Astrocyte (in vitro differentiated cells and primary cell): Measurements from ENCODE around the gene RPS6KL1. TPM values are rescaled to one million over a fixed set of nuclear protein-coding genes. Genes with fewer than 3 reads are reported as not detected.
A peak's percentile ranks its signal among the peaks of the same experiment; 100 is the strongest.

Source experiments
- DNase-seq: peaks from one replicate; pipeline ENCODE4 v3.0.0-alpha.2; 2010; ENCODE audit warnings: low read depth
- FAIRE-seq: peaks from 2 replicates; lab custom pipeline; 2011; peaks lifted over from hg19 to GRCh38; lab: Jason Lieb, UNC
- H2AFZ ChIP-seq: 2 replicates; pipeline ENCODE4 v1.6.0; 2012; ENCODE audit warnings: low read depth, low read length, inconsistent platforms
- H3K27ac ChIP-seq: 2 replicates; pipeline ENCODE4 v1.5.1; 2011; ENCODE audit warnings: low read depth, low read length, inconsistent platforms
- H3K27me3 ChIP-seq: 2 replicates; pipeline ENCODE4 v1.6.0; 2011; ENCODE audit warnings: low read length, inconsistent platforms; ENCODE audit not compliant: insufficient read depth
- H3K36me3 ChIP-seq: 2 replicates; pipeline ENCODE4 v1.5.1; 2011; ENCODE audit warnings: low read length, inconsistent platforms; ENCODE audit not compliant: insufficient read depth
- H3K4me1 ChIP-seq: 2 replicates; pipeline ENCODE4 v1.5.1; 2011; ENCODE audit warnings: low read length, inconsistent platforms; ENCODE audit not compliant: insufficient read depth
- H3K4me2 ChIP-seq: 2 replicates; pipeline ENCODE4 v1.6.0; 2012; ENCODE audit warnings: low read length, inconsistent platforms
- H3K4me3 ChIP-seq: 2 replicates; pipeline ENCODE4 v1.5.1; 2011; ENCODE audit warnings: low read depth, mild to moderate bottlenecking, low read length, inconsistent platforms; ENCODE audit not compliant: insufficient read depth
- H3K79me2 ChIP-seq: 2 replicates; pipeline ENCODE4 v1.6.0; 2012; ENCODE audit warnings: mild to moderate bottlenecking, low read length, inconsistent platforms; ENCODE audit not compliant: insufficient read depth
- H3K9ac ChIP-seq: 2 replicates; pipeline ENCODE4 v1.6.0; 2012; ENCODE audit warnings: mild to moderate bottlenecking, low read length, inconsistent platforms
- H3K9me3 ChIP-seq: 2 replicates; pipeline ENCODE4 v1.5.1; 2012; ENCODE audit warnings: low read depth, mild to moderate bottlenecking, low read length, inconsistent platforms; ENCODE audit not compliant: insufficient read depth
- H4K20me1 ChIP-seq: 2 replicates; pipeline ENCODE4 v1.6.0; 2012; ENCODE audit warnings: low read length, inconsistent platforms; ENCODE audit not compliant: insufficient read depth
- H3K27ac Mint-ChIP-seq: one replicate; pipeline ENCODE4 v1.8.0; 2021; ENCODE audit warnings: mild to moderate bottlenecking, mixed read lengths; ENCODE audit not compliant: unreplicated experiment
- H3K27me3 Mint-ChIP-seq: one replicate; pipeline ENCODE4 v1.8.0; 2021; ENCODE audit warnings: low read depth, mixed read lengths; ENCODE audit not compliant: unreplicated experiment
- H3K36me3 Mint-ChIP-seq: one replicate; pipeline ENCODE4 v1.8.0; 2021; ENCODE audit warnings: low read depth, mixed read lengths; ENCODE audit not compliant: unreplicated experiment
- H3K4me1 Mint-ChIP-seq: one replicate; pipeline ENCODE4 v1.8.0; 2021; ENCODE audit warnings: low read depth, mixed read lengths; ENCODE audit not compliant: unreplicated experiment
- H3K4me3 Mint-ChIP-seq: one replicate; pipeline ENCODE4 v1.8.0; 2021; ENCODE audit warnings: mild to moderate bottlenecking, moderate library complexity, mixed read lengths; ENCODE audit not compliant: unreplicated experiment
- H3K9me3 Mint-ChIP-seq: one replicate; pipeline ENCODE4 v1.8.0; 2021; ENCODE audit warnings: mild to moderate bottlenecking, mixed read lengths; ENCODE audit not compliant: unreplicated experiment
- EZH2 ChIP-seq: IDR thresholded peaks from 2 replicates; pipeline ENCODE4 v1.6.1; 2012; ENCODE audit warnings: mild to moderate bottlenecking, low read length, inconsistent platforms; ENCODE audit not compliant: insufficient read depth
- total RNA-seq: library from RNA; stranded (reverse); gene quantifications from 2 replicates; pipeline ENCODE4 v1.2.1, GENCODE V29; 2021
- TF ChIP-seq, protein P1 (sequence below): IDR thresholded peaks from 2 replicates; pipeline ENCODE4 v1.5.1; 2011; ENCODE audit warnings: low read depth, mild to moderate bottlenecking, inconsistent platforms, low read length, moderate library complexity; ENCODE audit not compliant: insufficient read depth

RPS6KL1 gene
- total RNA-seq, 1 donor from 2014 or later: 1.7 TPM

- peak overlapping the region; percentile 60 for H3K4me3 Mint-ChIP-seq
- no peaks in the 10 kb centered on the region for H3K36me3 ChIP-seq
- no peak overlapping the region for H3K27ac Mint-ChIP-seq
- peak overlapping the region; percentile 62 for H3K4me3 ChIP-seq
- H3K9me3 Mint-ChIP-seq: no peaks in the 10 kb centered on the region
- peaks cover 3% of the 10 kb centered on the region for H3K4me1 Mint-ChIP-seq
- H3K9ac ChIP-seq: peak overlapping the region; percentile 78
- no peak overlapping the region for H3K27ac ChIP-seq
- H3K27me3 ChIP-seq: peaks cover 5% of the 10 kb centered on the region
- H4K20me1 ChIP-seq: no peaks in the 10 kb centered on the region
- no peaks in the 10 kb centered on the region for H3K79me2 ChIP-seq
- H3K36me3 Mint-ChIP-seq: no peaks in the 10 kb centered on the region
- H3K4me1 ChIP-seq: peaks cover 8% of the 10 kb centered on the region
- FAIRE-seq (no peak), DNase-seq (no peak)
- H2AFZ ChIP-seq: peak overlapping the region; percentile 91
- peaks cover 20% of the 10 kb centered on the region for H3K27me3 Mint-ChIP-seq
- no peaks in the 10 kb centered on the region for H3K9me3 ChIP-seq
- TF ChIP-seq, protein P1, sequence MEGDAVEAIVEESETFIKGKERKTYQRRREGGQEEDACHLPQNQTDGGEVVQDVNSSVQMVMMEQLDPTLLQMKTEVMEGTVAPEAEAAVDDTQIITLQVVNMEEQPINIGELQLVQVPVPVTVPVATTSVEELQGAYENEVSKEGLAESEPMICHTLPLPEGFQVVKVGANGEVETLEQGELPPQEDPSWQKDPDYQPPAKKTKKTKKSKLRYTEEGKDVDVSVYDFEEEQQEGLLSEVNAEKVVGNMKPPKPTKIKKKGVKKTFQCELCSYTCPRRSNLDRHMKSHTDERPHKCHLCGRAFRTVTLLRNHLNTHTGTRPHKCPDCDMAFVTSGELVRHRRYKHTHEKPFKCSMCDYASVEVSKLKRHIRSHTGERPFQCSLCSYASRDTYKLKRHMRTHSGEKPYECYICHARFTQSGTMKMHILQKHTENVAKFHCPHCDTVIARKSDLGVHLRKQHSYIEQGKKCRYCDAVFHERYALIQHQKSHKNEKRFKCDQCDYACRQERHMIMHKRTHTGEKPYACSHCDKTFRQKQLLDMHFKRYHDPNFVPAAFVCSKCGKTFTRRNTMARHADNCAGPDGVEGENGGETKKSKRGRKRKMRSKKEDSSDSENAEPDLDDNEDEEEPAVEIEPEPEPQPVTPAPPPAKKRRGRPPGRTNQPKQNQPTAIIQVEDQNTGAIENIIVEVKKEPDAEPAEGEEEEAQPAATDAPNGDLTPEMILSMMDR: no peak
- TF ChIP-seq EZH2: no peak
- peak overlapping the region; percentile 85 for H3K4me2 ChIP-seq
These were observed 891 bp downstream of the RPS6KL1 start for GRCh38 chr14:74921987-74922751.

GRCh38 chr14:74921053-74921620, 1.9 kb downstream of the RPS6KL1 start:
- no peak overlapping the region for H3K4me3 ChIP-seq
- H3K9ac ChIP-seq: no peak overlapping the region
- no peaks in the 10 kb centered on the region for H3K9me3 Mint-ChIP-seq
- H3K27ac Mint-ChIP-seq: no peak overlapping the region
- H3K36me3 ChIP-seq: no peaks in the 10 kb centered on the region
- H3K4me1 ChIP-seq: peaks cover 8% of the 10 kb centered on the region
- no peaks in the 10 kb centered on the region for H4K20me1 ChIP-seq
- no peak for FAIRE-seq
- H2AFZ ChIP-seq: no peak overlapping the region
- H3K27ac ChIP-seq: no peak overlapping the region
- H3K9me3 ChIP-seq: no peaks in the 10 kb centered on the region
- H3K4me1 Mint-ChIP-seq: peaks cover 3% of the 10 kb centered on the region
- H3K27me3 Mint-ChIP-seq: peaks cover 12% of the 10 kb centered on the region
- DNase-seq: no peak
- TF ChIP-seq, protein P1: no peak
- no peak for TF ChIP-seq EZH2
- peaks cover 3% of the 10 kb centered on the region for H3K27me3 ChIP-seq
- H3K4me2 ChIP-seq: no peak overlapping the region
- H3K36me3 Mint-ChIP-seq: no peaks in the 10 kb centered on the region
- no peak overlapping the region for H3K4me3 Mint-ChIP-seq
- H3K79me2 ChIP-seq: no peaks in the 10 kb centered on the region

- Histone ChIP-seq H3K4me1 (peaks cover 8% of the 10 kb centered on the region), H2AFZ (no peak overlapping the region), H3K27ac (no peak overlapping the region), H3K4me3 (no peak overlapping the region), H3K9me3 (no peaks in the 10 kb centered on the region), H3K4me2 (no peak overlapping the region), H3K27me3 (no peaks in the 10 kb centered on the region), H3K79me2 (no peaks in the 10 kb centered on the region), H4K20me1 (no peaks in the 10 kb centered on the region), H3K36me3 (no peaks in the 10 kb centered on the region), H3K9ac (no peak overlapping the region)
- Mint-ChIP-seq H3K36me3 (no peaks in the 10 kb centered on the region), H3K27ac (no peak overlapping the region), H3K4me1 (peaks cover 3% of the 10 kb centered on the region), H3K27me3 (peaks cover 15% of the 10 kb centered on the region), H3K9me3 (no peaks in the 10 kb centered on the region), H3K4me3 (no peak overlapping the region)
- DNase-seq (no peak), FAIRE-seq (no peak)
- no peak for TF ChIP-seq EZH2
- TF ChIP-seq, protein P1: no peak
These were observed 2.8 kb downstream of the RPS6KL1 start for GRCh38 chr14:74920281-74920680.
